Endothelial cell of umbilical vein (primary cell): Measurements from ENCODE around the gene PALM.

Source experiments
- CTCF ChIP-seq, 2 donors: IDR thresholded peaks; 1 replicate in 1 of 2; 2 replicates in 1 of 2; pipeline ENCODE4 v1.5.1; 2011; ENCODE audit warnings: low read length in 2 of 2, mild to moderate bottlenecking in 2 of 2, moderate library complexity in 2 of 2, control low read depth in 1 of 2, inconsistent platforms in 1 of 2, low read depth in 1 of 2; ENCODE audit not compliant: insufficient read depth in 1 of 2; ENCODE audit errors: extremely low read depth in 1 of 2
- JUN ChIP-seq: IDR thresholded peaks from 2 replicates; pipeline ENCODE4 v1.6.1; 2011; ENCODE audit warnings: borderline replicate concordance, low read depth; ENCODE audit not compliant: insufficient read length, insufficient read depth
- MAX ChIP-seq: IDR thresholded peaks from 2 replicates; pipeline ENCODE4 v1.6.1; 2011; ENCODE audit not compliant: insufficient read depth, insufficient read length
- MYC ChIP-seq: IDR thresholded peaks from one replicate; pipeline ENCODE4 v1.6.1; 2011; ENCODE audit warnings: mild to moderate bottlenecking, low read depth, low read length
- POLR2A ChIP-seq: IDR thresholded peaks from 2 replicates; pipeline ENCODE4 v1.6.1; 2012; ENCODE audit warnings: low read depth, mild to moderate bottlenecking, control low read depth, low read length
- POLR2AphosphoS5 ChIP-seq: IDR thresholded peaks from 2 replicates; pipeline ENCODE4 v1.6.1; 2012; ENCODE audit warnings: low read depth, mild to moderate bottlenecking, control low read depth, low read length, moderate library complexity; ENCODE audit not compliant: insufficient read depth

- TF ChIP-seq CTCF (IDR thresholded peaks at IDR 0.05; ENCODE audit: extremely low read depth in 1 of 2, insufficient read depth in 1 of 2, low read depth in 1 of 2, low read length in 2 of 2) (no peak), JUN (no peak), MAX (no peak), MYC (no peak), POLR2A (no peak), POLR2AphosphoS5 (no peak)
These were observed 6.6 kb downstream of the PALM start for GRCh38 chr19:715347-715746.
